Sigmoid colon (tissue), 7 donors: ENCODE results near the gene CA7. TPM values are rescaled to one million over a fixed set of nuclear protein-coding genes. Genes with fewer than 3 reads are reported as not detected.

Experiments used
- DNase-seq: peaks from one replicate; pipeline ENCODE4 v3.0.0-alpha.2; 2019
- H3K27ac ChIP-seq, 4 donors: fragments of 200-600 bp; sonication (generic); one replicate each; pipeline ENCODE4 v1.5.1; 2016 to 2019; ENCODE audit warnings: mild to moderate bottlenecking in 1 of 4
- H3K27me3 ChIP-seq, 3 donors: fragments of 200-600 bp; sonication (generic); one replicate each; pipeline ENCODE4 v1.5.1; 2019; ENCODE audit warnings: mild to moderate bottlenecking in 1 of 3
- H3K36me3 ChIP-seq, 4 donors: fragments of 200-600 bp; sonication (generic); one replicate each; pipeline ENCODE4 v1.5.1; 2016 to 2019
- H3K4me1 ChIP-seq, 4 donors: fragments of 200-600 bp; sonication (generic); one replicate each; pipeline ENCODE4 v1.5.1; 2017 to 2019
- H3K4me3 ChIP-seq, 4 donors: fragments of 200-600 bp; sonication (generic); one replicate each; pipeline ENCODE4 v1.5.1; 2017 to 2019; ENCODE audit warnings: mild to moderate bottlenecking in 2 of 4, moderate library complexity in 1 of 4
- H3K9me3 ChIP-seq, 4 donors: fragments of 200-600 bp in 3 of 4; sonication (generic) in 3 of 4; one replicate each; pipeline versions ENCODE4 v1.5.1 to v1.6.1; 2013 to 2019
- EP300 ChIP-seq, 4 donors: sonication (generic); formaldehyde crosslinking; IDR thresholded peaks; one replicate each; pipeline ENCODE4 v1.6.1; 2017; ENCODE audit warnings: antibody characterized with exemption in 4 of 4
- POLR2A ChIP-seq, 2 donors: fragments of 450-650 bp; IDR thresholded peaks; one replicate each; pipeline ENCODE4 v1.6.1; 2016; ENCODE audit warnings: antibody characterized with exemption in 2 of 2, mild to moderate bottlenecking in 2 of 2, moderate library complexity in 2 of 2
- POLR2AphosphoS5 ChIP-seq, 4 donors: sonication (generic); formaldehyde crosslinking; IDR thresholded peaks; one replicate each; pipeline ENCODE4 v1.6.1; 2017; ENCODE audit warnings: antibody characterized with exemption in 4 of 4
- WGBS, 2 donors: extraction: QIAGEN DNeasy Blood & Tissue Kit; methylation state at CpG; one replicate each; pipeline ENCODE4 v1.1.7; 2013; 5-methylcytosine and 5-hydroxymethylcytosine counted together
- intact Hi-C: fragments of 100-400 bp; cut with DNase I; formaldehyde crosslinking; loops from one replicate; pipeline ENCODE4 v1.15.1; 2023
- polyA plus RNA-seq, 3 donors: library from polyadenylated mRNA; stranded (reverse); fragments of 200-250 nt; gene quantifications; one replicate each; pipeline ENCODE4 v1.2.3, GENCODE V29; 2013
- total RNA-seq, 4 donors: library from RNA; depleted of rRNA; stranded (reverse); fragments of >200 nt; gene quantifications; one replicate each; pipeline ENCODE4 v1.1.0, GENCODE V29; 2016
- TF ChIP-seq, protein P1 (sequence below), 4 experiments: fragments of 450-650 bp in 3 of 4; fragments of 200-600 bp in 1 of 4; IDR thresholded peaks; one replicate each; pipeline ENCODE4 v1.5.1; 2016 to 2019; ENCODE audit warnings: antibody characterized with exemption in 4 of 4, mild to moderate bottlenecking in 3 of 4, moderate library complexity in 2 of 4
- donor health status: healthy with polysubstance abuse.
- donor health status: Bipolar disorder and iron deficiency.
- donor health status: healthy.

Gene CA7
- total and polyA plus RNA-seq, 7 donors = 1.9 to 188 (median 133) TPM; not detected in 3

DNA sequence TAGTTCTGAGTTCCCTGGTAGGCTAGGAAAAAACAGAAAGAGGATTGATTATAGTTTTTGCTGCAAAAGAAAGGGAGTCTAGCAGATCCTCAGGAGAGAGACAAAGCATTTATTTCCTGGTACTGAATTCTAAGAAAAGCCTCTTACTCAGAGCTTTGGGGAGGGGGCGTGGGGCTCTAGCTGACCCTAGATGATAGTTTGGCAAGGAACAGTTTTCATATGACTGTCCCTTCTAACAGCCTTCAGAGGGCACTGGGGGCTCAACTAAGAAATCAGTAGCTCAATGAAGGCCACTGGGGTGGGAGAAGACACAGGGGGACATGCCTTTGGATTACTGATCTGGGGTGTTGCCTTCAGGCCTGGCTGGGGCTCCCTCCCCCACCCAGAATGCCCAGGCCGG is 4.0 kb downstream of the CA7 start:
- H3K4me3 ChIP-seq = no peak overlapping the region
- no peak overlapping the region for H3K27ac ChIP-seq
- no peaks in the 10 kb centered on the region for H3K9me3 ChIP-seq
- intact Hi-C loops = no loop called here
- 82 to 91% methylated on average over 2 of the region's 2 CpGs for WGBS, 2 donors
- peaks cover 0 to 16% (median 15%) of the 10 kb centered on the region in 4 donors for H3K4me1 ChIP-seq
- no peaks in the 10 kb centered on the region for H3K36me3 ChIP-seq
- H3K27me3 ChIP-seq = peaks cover 20 to 38% (median 23%) of the 10 kb centered on the region in 3 donors
- no peak for DNase-seq
- TF ChIP-seq POLR2A (IDR thresholded peaks at IDR 0.05) (no peak), EP300 (IDR thresholded peaks at IDR 0.05) (no peak), POLR2AphosphoS5 (IDR thresholded peaks at IDR 0.05) (no peak)
- TF ChIP-seq, protein P1, sequence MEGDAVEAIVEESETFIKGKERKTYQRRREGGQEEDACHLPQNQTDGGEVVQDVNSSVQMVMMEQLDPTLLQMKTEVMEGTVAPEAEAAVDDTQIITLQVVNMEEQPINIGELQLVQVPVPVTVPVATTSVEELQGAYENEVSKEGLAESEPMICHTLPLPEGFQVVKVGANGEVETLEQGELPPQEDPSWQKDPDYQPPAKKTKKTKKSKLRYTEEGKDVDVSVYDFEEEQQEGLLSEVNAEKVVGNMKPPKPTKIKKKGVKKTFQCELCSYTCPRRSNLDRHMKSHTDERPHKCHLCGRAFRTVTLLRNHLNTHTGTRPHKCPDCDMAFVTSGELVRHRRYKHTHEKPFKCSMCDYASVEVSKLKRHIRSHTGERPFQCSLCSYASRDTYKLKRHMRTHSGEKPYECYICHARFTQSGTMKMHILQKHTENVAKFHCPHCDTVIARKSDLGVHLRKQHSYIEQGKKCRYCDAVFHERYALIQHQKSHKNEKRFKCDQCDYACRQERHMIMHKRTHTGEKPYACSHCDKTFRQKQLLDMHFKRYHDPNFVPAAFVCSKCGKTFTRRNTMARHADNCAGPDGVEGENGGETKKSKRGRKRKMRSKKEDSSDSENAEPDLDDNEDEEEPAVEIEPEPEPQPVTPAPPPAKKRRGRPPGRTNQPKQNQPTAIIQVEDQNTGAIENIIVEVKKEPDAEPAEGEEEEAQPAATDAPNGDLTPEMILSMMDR (IDR thresholded peaks at IDR 0.05) = no peak

- 92 to 94% methylated on average over 2 of the region's 2 CpGs for WGBS, 2 donors
- no peak for DNase-seq
- Histone ChIP-seq H3K4me3 (no peak overlapping the region), H3K27me3 (peaks cover 19 to 31% (median 19%) of the 10 kb centered on the region in 3 donors), H3K36me3 (no peaks in the 10 kb centered on the region), H3K9me3 (no peaks in the 10 kb centered on the region), H3K27ac (no peak overlapping the region), H3K4me1 (peaks cover 0 to 14% (median 13%) of the 10 kb centered on the region in 4 donors)
- TF ChIP-seq EP300 (IDR thresholded peaks at IDR 0.05) (no peak), POLR2A (IDR thresholded peaks at IDR 0.05) (no peak), POLR2AphosphoS5 (IDR thresholded peaks at IDR 0.05) (no peak)
- TF ChIP-seq, protein P1 (IDR thresholded peaks at IDR 0.05) = no peak
- intact Hi-C loops = no loop called here
Observed at GRCh38 chr16:66849021-66849420, 4.8 kb downstream of the CA7 start.

GRCh38 chr16:66849549-66849948 is 5.3 kb downstream of the CA7 start:
- H3K9me3 ChIP-seq = no peaks in the 10 kb centered on the region
- intact Hi-C loops = no loop called here
- H3K4me1 ChIP-seq = peaks cover 0 to 9% (median 8%) of the 10 kb centered on the region in 4 donors
- DNase-seq = no peak
- no peak overlapping the region for H3K4me3 ChIP-seq
- WGBS, 2 donors = 87 to 90% methylated on average over 4 of the region's 4 CpGs
- no peak overlapping the region for H3K27ac ChIP-seq
- no peaks in the 10 kb centered on the region for H3K36me3 ChIP-seq
- no peak for TF ChIP-seq POLR2A (IDR thresholded peaks at IDR 0.05)
- TF ChIP-seq, protein P1 (IDR thresholded peaks at IDR 0.05) = no peak
- H3K27me3 ChIP-seq = peaks cover 13 to 26% (median 14%) of the 10 kb centered on the region in 3 donors

GRCh38 chr16:66850115-66850815 is 6.1 kb downstream of the CA7 start:
- no peak for DNase-seq
- TF ChIP-seq EP300 (IDR thresholded peaks at IDR 0.05) (no peak), POLR2A (IDR thresholded peaks at IDR 0.05) (no peak), POLR2AphosphoS5 (IDR thresholded peaks at IDR 0.05) (no peak)
- TF ChIP-seq, protein P1 (IDR thresholded peaks at IDR 0.05) = no peak
- Histone ChIP-seq H3K36me3 (no peaks in the 10 kb centered on the region), H3K27me3 (peaks cover 6 to 19% (median 7%) of the 10 kb centered on the region in 3 donors), H3K27ac (no peak overlapping the region), H3K4me3 (no peak overlapping the region), H3K4me1 (peaks cover 0 to 3% (median under 1%) of the 10 kb centered on the region in 4 donors), H3K9me3 (no peaks in the 10 kb centered on the region)
- 82 to 91% methylated on average over 14 of the region's 14 CpGs for WGBS, 2 donors
- intact Hi-C loops = no loop called here
